GM21528 (cell line): ENCODE measurements around the gene GPC2.

ENCODE experiments used
- ATAC-seq: cut with Tn5 transposase; IDR thresholded peaks from one replicate; pipeline ENCODE4 v1.9.1; 2021; ENCODE audit warnings: mild to moderate bottlenecking, moderate library complexity; ENCODE audit not compliant: unreplicated experiment, low FRiP score

GPC2 gene

GRCh38 chr7:100126931-100127865, 50.0 kb downstream of the GPC2 start, which contains the start of gene MBLAC1:
Gene MBLAC1 (plus strand): TSS chr7:100126967. CDS start chr7:100127396, 429 bp downstream.
- ATAC-seq, result peak; percentile 52

DNA sequence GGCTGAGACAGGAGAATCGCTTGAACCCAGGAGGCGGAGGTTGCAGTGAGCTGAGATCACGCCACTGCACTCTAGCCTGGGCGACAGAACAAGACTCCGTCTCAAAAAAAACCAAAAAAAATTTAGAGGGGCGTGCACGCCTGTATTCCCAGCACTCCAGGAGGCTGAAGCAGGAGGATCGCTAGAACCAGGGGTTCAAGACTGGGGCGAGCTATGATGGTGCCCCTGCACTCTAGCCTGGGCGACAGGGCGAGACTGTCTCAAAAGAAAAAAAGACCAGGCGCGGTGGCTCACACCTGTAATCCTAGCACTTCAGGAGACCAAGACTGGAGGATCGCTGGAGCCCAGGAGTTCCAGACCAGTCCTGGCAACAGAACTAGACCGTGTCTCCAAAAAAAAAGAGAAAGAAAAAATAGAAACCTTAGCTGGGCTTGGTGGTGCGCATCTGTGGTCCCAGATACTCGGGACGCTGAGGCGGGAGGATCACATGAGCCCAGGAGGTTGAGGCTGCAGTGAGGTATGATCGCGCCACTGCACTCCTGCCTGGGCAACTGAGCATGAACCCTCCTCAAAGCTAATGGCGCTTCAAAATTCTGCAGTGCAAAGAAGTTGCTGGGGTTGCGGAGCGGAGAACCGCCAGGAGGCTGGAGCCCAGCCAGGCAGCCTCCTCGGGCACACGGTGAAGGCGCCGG, 50.8 kb downstream of the GPC2 start:
- ATAC-seq, result peak; percentile 4

DNA sequence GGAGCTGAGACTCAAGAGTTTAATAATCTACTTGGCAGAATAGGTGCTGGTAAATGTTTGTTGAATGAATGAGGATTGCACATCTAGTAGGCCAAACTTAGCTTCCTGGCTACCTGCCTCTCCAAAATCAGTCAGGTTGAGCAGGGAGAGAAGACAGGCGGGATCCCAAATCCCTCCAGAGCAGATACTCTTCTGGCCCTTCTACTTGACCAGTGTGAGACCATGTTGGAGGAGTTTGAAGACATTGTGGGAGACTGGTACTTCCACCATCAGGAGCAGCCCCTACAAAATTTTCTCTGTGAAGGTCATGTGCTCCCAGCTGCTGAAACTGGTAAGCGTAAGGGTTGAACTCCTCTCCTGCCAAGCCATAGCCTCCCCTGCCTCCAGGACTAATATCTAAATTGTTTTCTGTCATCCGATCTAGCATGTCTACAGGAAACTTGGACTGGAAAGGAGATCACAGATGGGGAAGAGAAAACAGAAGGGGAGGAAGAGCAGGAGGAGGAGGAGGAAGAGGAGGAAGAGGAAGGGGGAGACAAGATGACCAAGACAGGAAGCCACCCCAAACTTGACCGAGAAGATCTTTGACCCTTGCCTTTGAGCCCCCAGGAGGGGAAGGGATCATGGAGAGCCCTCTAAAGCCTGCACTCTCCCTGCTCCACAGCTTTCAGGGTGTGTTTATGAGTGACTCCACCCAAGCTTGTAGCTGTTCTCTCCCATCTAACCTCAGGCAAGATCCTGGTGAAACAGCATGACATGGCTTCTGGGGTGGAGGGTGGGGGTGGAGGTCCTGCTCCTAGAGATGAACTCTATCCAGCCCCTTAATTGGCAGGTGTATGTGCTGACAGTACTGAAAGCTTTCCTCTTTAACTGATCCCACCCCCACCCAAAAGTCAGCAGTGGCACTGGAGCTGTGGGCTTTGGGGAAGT, 52.6 kb downstream of the GPC2 start:
- no peak for ATAC-seq

DNA sequence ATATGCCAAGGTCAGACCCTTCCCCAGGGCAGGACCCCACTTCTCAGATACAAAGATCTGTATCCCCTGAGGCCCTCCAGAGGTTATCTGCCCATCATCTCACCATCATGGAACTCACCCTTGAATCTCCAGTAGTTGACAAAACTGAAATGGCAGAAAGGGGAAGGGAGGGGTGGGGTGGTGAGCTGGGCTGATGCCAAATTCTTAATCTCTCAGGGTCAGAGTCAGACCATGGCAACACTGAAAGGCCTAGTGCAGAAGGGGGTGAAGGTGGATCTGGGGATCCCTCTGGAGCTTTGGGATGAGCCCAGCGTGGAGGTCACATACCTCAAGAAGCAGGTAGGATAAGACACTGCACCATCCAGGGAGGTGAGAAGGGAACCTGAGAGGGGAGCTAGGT, 54.6 kb downstream of the GPC2 start:
- no peak for ATAC-seq

- no peak for ATAC-seq
Measured at GRCh38 chr7:100122067-100122466, 55.1 kb downstream of the GPC2 start.

- ATAC-seq, result no peak
Measured at GRCh38 chr7:100120733-100121036, 56.5 kb downstream of the GPC2 start.

- ATAC-seq, result peak; percentile 29
Measured at GRCh38 chr7:100119970-100120732, 57.0 kb downstream of the GPC2 start.
